Measurements from ENCODE around the gene RSAD2. TPM values are rescaled to one million over a fixed set of nuclear protein-coding genes. Genes with fewer than 3 reads are reported as not detected.

RSAD2 gene
- total RNA-seq = 0.12 to 0.22 TPM in 2 of 3 replicates, not detected in the other
- long read RNA-seq, partial matches to known transcripts = 0 of 1 reads
- long read RNA-seq, other reads (novel, unspliced or antisense) = 1 of 1 reads

GRCh38 chr2:6877402-6878304, at the start of gene RSAD2:
RSAD2 (plus strand) TSS chr2:6877777; CDS start chr2:6877801, 24 bp downstream.
- no peak for DNase-seq (ENCODE audit: low spot score)
- no peaks in the 10 kb centered on the region for H3K36me3 Mint-ChIP-seq (ENCODE audit: low read depth)
- H3K27ac Mint-ChIP-seq (ENCODE audit: unreplicated experiment) = no peak within 1 kb of the TSS

GRCh38 chr2:6828299-6828584, 49.3 kb upstream of the RSAD2 start:
- DNase-seq (ENCODE audit: low spot score) = no peak
- Mint-ChIP-seq H3K36me3 (ENCODE audit: low read depth) (peaks cover 9% of the 10 kb centered on the region), H3K27me3 (ENCODE audit: low read depth) (no peaks in the 10 kb centered on the region), H3K27ac (ENCODE audit: unreplicated experiment) (no peak overlapping the region), H3K9me3 (ENCODE audit: low read depth) (peaks cover 23% of the 10 kb centered on the region), H3K4me1 (ENCODE audit: low read depth) (peaks cover 17% of the 10 kb centered on the region), H3K4me3 (ENCODE audit: unreplicated experiment) (no peak overlapping the region)
- TF ChIP-seq CTCF (IDR thresholded peaks at IDR 0.05) = peak; percentile 84

More at GRCh38 chr2:6877402-6878304, at the start of gene RSAD2:
- no peak for TF ChIP-seq CTCF (IDR thresholded peaks at IDR 0.05)
- peaks cover 4% of the 10 kb centered on the region for H3K9me3 Mint-ChIP-seq (ENCODE audit: low read depth)
- H3K27me3 Mint-ChIP-seq (ENCODE audit: low read depth) = peaks cover 9% of the 10 kb centered on the region
- no peak within 1 kb of the TSS for H3K4me3 Mint-ChIP-seq (ENCODE audit: unreplicated experiment)
- no peaks in the 10 kb centered on the region for H3K4me1 Mint-ChIP-seq (ENCODE audit: low read depth)

GRCh38 chr2:6831229-6831628, 46.3 kb upstream of the RSAD2 start:
- H3K9me3 Mint-ChIP-seq (ENCODE audit: low read depth) = peaks cover 36% of the 10 kb centered on the region
- no peaks in the 10 kb centered on the region for H3K27me3 Mint-ChIP-seq (ENCODE audit: low read depth)
- peaks cover 15% of the 10 kb centered on the region for H3K36me3 Mint-ChIP-seq (ENCODE audit: low read depth)
- no peak overlapping the region for H3K4me3 Mint-ChIP-seq (ENCODE audit: unreplicated experiment)
- DNase-seq (ENCODE audit: low spot score) = no peak
- H3K4me1 Mint-ChIP-seq (ENCODE audit: low read depth) = peaks cover 10% of the 10 kb centered on the region
- TF ChIP-seq CTCF (IDR thresholded peaks at IDR 0.05) = no peak
- H3K27ac Mint-ChIP-seq (ENCODE audit: unreplicated experiment) = no peak overlapping the region

GRCh38 chr2:6832596-6833299, 44.8 kb upstream of the RSAD2 start:
- H3K9me3 Mint-ChIP-seq (ENCODE audit: low read depth) = peaks cover 33% of the 10 kb centered on the region
- H3K36me3 Mint-ChIP-seq (ENCODE audit: low read depth) = peaks cover 15% of the 10 kb centered on the region
- H3K4me1 Mint-ChIP-seq (ENCODE audit: low read depth) = peaks cover 5% of the 10 kb centered on the region
- peak overlapping the region; percentile 42 for H3K27ac Mint-ChIP-seq (ENCODE audit: unreplicated experiment)
- H3K4me3 Mint-ChIP-seq (ENCODE audit: unreplicated experiment) = no peak overlapping the region
- no peaks in the 10 kb centered on the region for H3K27me3 Mint-ChIP-seq (ENCODE audit: low read depth)
- no peak for TF ChIP-seq CTCF (IDR thresholded peaks at IDR 0.05)
- DNase-seq (ENCODE audit: low spot score) = no peak

- DNase-seq (ENCODE audit: low spot score) = no peak
- Mint-ChIP-seq H3K27me3 (ENCODE audit: low read depth) (no peaks in the 10 kb centered on the region), H3K4me1 (ENCODE audit: low read depth) (peaks cover under 1% of the 10 kb centered on the region), H3K27ac (ENCODE audit: unreplicated experiment) (no peak overlapping the region), H3K9me3 (ENCODE audit: low read depth) (peaks cover 36% of the 10 kb centered on the region), H3K4me3 (ENCODE audit: unreplicated experiment) (no peak overlapping the region), H3K36me3 (ENCODE audit: low read depth) (peaks cover 15% of the 10 kb centered on the region)
- TF ChIP-seq CTCF (IDR thresholded peaks at IDR 0.05) = no peak
Measured at GRCh38 chr2:6833300-6833604, 44.3 kb upstream of the RSAD2 start.
